H1 (cell line): ENCODE results near the gene CXCL1. TPM values are rescaled to one million over a fixed set of nuclear protein-coding genes. Genes with fewer than 3 reads are reported as not detected.

Experiments
- CTCF ChIA-PET: fragments of 300-600 bp; sonication (Branson Sonifier 250); formaldehyde crosslinking; loops from one replicate; lab custom pipeline; 2021; ENCODE audit not compliant: partially characterized antibody; lab: Charles Lee
- POLR2A ChIA-PET: fragments of 300-600 bp; sonication (Branson Sonifier 250); formaldehyde crosslinking; loops from one replicate; lab custom pipeline; 2021; ENCODE audit warnings: inconsistent platforms; ENCODE audit not compliant: partially characterized antibody; lab: Charles Lee
- DNase-seq, 2 experiments: peaks; one replicate each; pipeline versions ENCODE4 v3.0.0 to v3.0.0-alpha.2; 2010 to 2022; ENCODE audit warnings: low spot score in 2 of 2, low read depth in 1 of 2, mixed read lengths in 1 of 2
- FAIRE-seq: peaks from 2 replicates; lab custom pipeline; 2011; peaks lifted over from hg19 to GRCh38; lab: Jason Lieb, UNC
- H2AFZ ChIP-seq: 2 replicates; pipeline ENCODE4 v1.8.1; 2012; ENCODE audit warnings: low read length, inconsistent platforms
- H2AK5ac ChIP-seq: 2 replicates; pipeline ENCODE4 v1.6.1; 2013; ENCODE audit warnings: low read depth, low read length
- H2BK120ac ChIP-seq: replicated peaks from 2 replicates; pipeline ENCODE3; 2013; ENCODE audit warnings: low read depth, low read length, inconsistent platforms
- H2BK12ac ChIP-seq: 2 replicates; pipeline ENCODE4 v1.6.1; 2013; ENCODE audit warnings: low read depth, low read length
- H2BK15ac ChIP-seq: 2 replicates; pipeline ENCODE4 v1.6.1; 2013; ENCODE audit warnings: low read length
- H2BK20ac ChIP-seq: 2 replicates; pipeline ENCODE4 v1.6.1; 2013; ENCODE audit warnings: low read length
- H2BK5ac ChIP-seq: 2 replicates; pipeline ENCODE4 v1.6.1; 2013; ENCODE audit warnings: low read depth, low read length
- H3K14ac ChIP-seq: 2 replicates; pipeline ENCODE4 v1.6.1; 2013; ENCODE audit warnings: inconsistent platforms; ENCODE audit not compliant: insufficient read length
- H3K18ac ChIP-seq: 2 replicates; pipeline ENCODE4 v1.6.1; 2013; ENCODE audit warnings: low read length; ENCODE audit errors: extremely low read depth
- H3K23ac ChIP-seq: 2 replicates; pipeline ENCODE4 v1.6.1; 2013; ENCODE audit warnings: inconsistent platforms; ENCODE audit not compliant: insufficient read length
- H3K23me2 ChIP-seq: 2 replicates; pipeline ENCODE4 v1.6.1; 2013; ENCODE audit warnings: low read depth, low read length
- H3K27ac ChIP-seq: 2 replicates; pipeline ENCODE4 v1.6.1; 2011; ENCODE audit warnings: low read depth, low read length, inconsistent platforms
- H3K27me3 ChIP-seq, 4 experiments: replicated peaks in 1 of 4; 1 replicate in 1 of 4; 2 replicates in 3 of 4; pipeline versions ENCODE4 v1.6.1 to v1.8.1; 2011 to 2013; ENCODE audit warnings: low read length in 3 of 4, mild to moderate bottlenecking in 3 of 4, inconsistent platforms in 2 of 4, mixed read lengths in 2 of 4, moderate library complexity in 1 of 4; ENCODE audit not compliant: control insufficient read depth in 3 of 4, insufficient read depth in 3 of 4; ENCODE audit errors: extremely low read depth in 1 of 4
- H3K36me3 ChIP-seq, 4 experiments: 2 replicates each; pipeline versions ENCODE4 v1.6.1 to v1.8.1; 2011 to 2013; ENCODE audit warnings: mild to moderate bottlenecking in 4 of 4, low read length in 3 of 4, moderate library complexity in 2 of 4, control low read depth in 1 of 4, inconsistent platforms in 1 of 4; ENCODE audit not compliant: insufficient read depth in 4 of 4, control insufficient read depth in 2 of 4
- H3K4ac ChIP-seq: replicated peaks from 2 replicates; pipeline ENCODE3; 2013; ENCODE audit warnings: low read length, low read depth, mixed read lengths, inconsistent platforms; ENCODE audit not compliant: insufficient read length
- H3K4me1 ChIP-seq, 4 experiments: replicated peaks in 1 of 4; 1 replicate in 1 of 4; 2 replicates in 3 of 4; pipeline versions ENCODE4 v1.6.1 to v1.8.1; 2011 to 2013; ENCODE audit warnings: low read length in 3 of 4, inconsistent platforms in 2 of 4, mixed read lengths in 1 of 4; ENCODE audit not compliant: insufficient read depth in 4 of 4, control insufficient read depth in 3 of 4
- H3K4me2 ChIP-seq, 2 experiments: 2 replicates each; pipeline versions ENCODE4 v1.6.1 to v1.8.1; 2011 to 2013; ENCODE audit warnings: low read depth in 2 of 2, low read length in 2 of 2, control low read depth in 1 of 2, inconsistent platforms in 1 of 2, mild to moderate bottlenecking in 1 of 2; ENCODE audit not compliant: insufficient read depth in 1 of 2
- H3K4me3 ChIP-seq, 4 experiments: fragments of 200-600, 300-600 bp in 1 of 4; sonication (generic), shearing (Covaris generic), sonication (Bioruptor Twin) in 1 of 4; 2 replicates each; pipeline versions ENCODE4 v1.5.1 to v1.8.1; 2011 to 2016; ENCODE audit warnings: low read length in 4 of 4, low read depth in 3 of 4, control low read depth in 2 of 4, inconsistent platforms in 2 of 4, mild to moderate bottlenecking in 2 of 4, mixed read lengths in 1 of 4, moderate library complexity in 1 of 4; ENCODE audit not compliant: insufficient read depth in 2 of 4; ENCODE audit errors: extremely low read depth in 1 of 4
- H3K56ac ChIP-seq: replicated peaks from 2 replicates; pipeline ENCODE3; 2013; ENCODE audit warnings: low read depth, mild to moderate bottlenecking, mixed read lengths, low read length, inconsistent platforms; ENCODE audit not compliant: insufficient read length
- H3K79me1 ChIP-seq: 2 replicates; pipeline ENCODE4 v1.6.1; 2013; ENCODE audit warnings: low read depth, low read length, control low read depth
- H3K79me2 ChIP-seq, 2 experiments: 2 replicates each; pipeline versions ENCODE4 v1.6.1 to v1.8.1; 2012 to 2013; ENCODE audit warnings: low read length in 2 of 2, mild to moderate bottlenecking in 2 of 2, inconsistent platforms in 1 of 2; ENCODE audit not compliant: insufficient read depth in 2 of 2, control insufficient read depth in 1 of 2
- H3K9ac ChIP-seq, 4 experiments: replicated peaks in 1 of 4; 1 replicate in 1 of 4; 2 replicates in 3 of 4; pipeline versions ENCODE4 v1.6.1 to v1.8.1; 2011 to 2013; ENCODE audit warnings: low read depth in 3 of 4, low read length in 3 of 4, control low read depth in 2 of 4, mild to moderate bottlenecking in 2 of 4, moderate library complexity in 2 of 4, inconsistent platforms in 1 of 4; ENCODE audit errors: extremely low read depth in 1 of 4
- H3K9me3 ChIP-seq, 2 experiments: 2 replicates each; pipeline versions ENCODE4 v1.6.1 to v1.8.1; 2012 to 2013; ENCODE audit warnings: mild to moderate bottlenecking in 2 of 2, moderate library complexity in 2 of 2, control low read depth in 1 of 2, inconsistent platforms in 1 of 2, low read depth in 1 of 2, low read length in 1 of 2, mixed read lengths in 1 of 2; ENCODE audit not compliant: insufficient read depth in 2 of 2
- H4K20me1 ChIP-seq, 2 experiments: replicated peaks in 1 of 2; 2 replicates each; pipeline versions ENCODE3 to v1.8.1; 2011 to 2013; ENCODE audit warnings: inconsistent platforms in 2 of 2, low read length in 2 of 2, mild to moderate bottlenecking in 1 of 2; ENCODE audit not compliant: insufficient read depth in 2 of 2, control insufficient read depth in 1 of 2
- H4K5ac ChIP-seq: 2 replicates; pipeline ENCODE4 v1.6.1; 2013; ENCODE audit warnings: low read length, low read depth, mixed read lengths, inconsistent platforms; ENCODE audit not compliant: insufficient read length
- H4K8ac ChIP-seq: 2 replicates; pipeline ENCODE4 v1.8.0; 2013; ENCODE audit warnings: mild to moderate bottlenecking, moderate library complexity, low read length, inconsistent platforms; ENCODE audit not compliant: insufficient read depth; ENCODE audit errors: extremely low read depth
- H4K91ac ChIP-seq: replicated peaks from 2 replicates; pipeline ENCODE3; 2013; ENCODE audit warnings: low read length, mixed read lengths, inconsistent platforms; ENCODE audit not compliant: insufficient read length
- BRCA1 ChIP-seq: IDR thresholded peaks from 2 replicates; pipeline ENCODE4 v1.6.1; 2012; ENCODE audit warnings: low read depth, low read length, improper control_type of control experiment
- CBX5 ChIP-seq: fragments of 300-800, 300-1000 bp; sonication (generic); IDR thresholded peaks from 2 replicates; pipeline ENCODE4 v1.7.1; 2016; ENCODE audit warnings: antibody characterized with exemption, low read length, low read depth
- CBX8 ChIP-seq: fragments of 300-800, 300-1000 bp; sonication (generic); IDR thresholded peaks from 2 replicates; pipeline ENCODE4 v1.7.1; 2016; ENCODE audit warnings: low read depth, low read length, borderline replicate concordance
- EGR1 ChIP-seq: IDR thresholded peaks from 2 replicates; pipeline ENCODE4 v1.6.1; 2011; ENCODE audit warnings: low read depth, low read length, borderline replicate concordance
- FOSL1 ChIP-seq: IDR thresholded peaks from 2 replicates; pipeline ENCODE4 v1.6.1; 2011; ENCODE audit warnings: mild to moderate bottlenecking, low read depth, low read length, moderate library complexity; ENCODE audit not compliant: insufficient read depth
- HDAC6 ChIP-seq: IDR thresholded peaks from one replicate; pipeline ENCODE4 v1.7.1; 2012; ENCODE audit warnings: low read depth, mild to moderate bottlenecking, inconsistent platforms, low read length, moderate library complexity
- PHF8 ChIP-seq: fragments of 200-600 bp; sonication (generic); conservative IDR thresholded peaks from 2 replicates; pipeline ENCODE4 v1.7.1; 2012; ENCODE audit warnings: low read depth, mild to moderate bottlenecking, inconsistent platforms, low read length, moderate library complexity
- POLR2AphosphoS5 ChIP-seq: IDR thresholded peaks from 2 replicates; pipeline ENCODE4 v1.6.1; 2011; ENCODE audit warnings: low read depth, low read length
- POU5F1 ChIP-seq: IDR thresholded peaks from 2 replicates; pipeline ENCODE4 v1.6.1; 2011; ENCODE audit warnings: low read depth, mild to moderate bottlenecking, low read length, moderate library complexity
- SAP30 ChIP-seq: fragments of 300-600 bp; sonication (generic); IDR thresholded peaks from 2 replicates; pipeline ENCODE4 v1.7.1; 2012; ENCODE audit warnings: low read length, moderate library complexity, mild to moderate bottlenecking, inconsistent platforms; ENCODE audit not compliant: insufficient read depth, insufficient replicate concordance
- SIN3A ChIP-seq, 2 experiments: IDR thresholded peaks in 1 of 2; conservative IDR thresholded peaks in 1 of 2; 2 replicates each; pipeline ENCODE4 v1.6.1; 2011 to 2012; ENCODE audit warnings: low read length in 2 of 2, improper control_type of control experiment in 1 of 2, low read depth in 1 of 2, mild to moderate bottlenecking in 1 of 2
- SIX5 ChIP-seq: IDR thresholded peaks from 2 replicates; pipeline ENCODE4 v1.6.1; 2011; ENCODE audit warnings: mild to moderate bottlenecking, low read depth, low read length
- SP4 ChIP-seq: IDR thresholded peaks from 2 replicates; pipeline ENCODE4 v1.6.1; 2012; ENCODE audit warnings: low read length, inconsistent platforms
- SRF ChIP-seq: IDR thresholded peaks from 2 replicates; pipeline ENCODE4 v1.6.1; 2011; ENCODE audit warnings: mild to moderate bottlenecking, low read depth, low read length, moderate library complexity
- TAF1 ChIP-seq: IDR thresholded peaks from 2 replicates; pipeline ENCODE4 v1.6.1; 2011; ENCODE audit warnings: mild to moderate bottlenecking, low read depth, low read length
- TCF12 ChIP-seq: IDR thresholded peaks from 2 replicates; pipeline ENCODE4 v1.6.1; 2011; ENCODE audit warnings: low read depth, mild to moderate bottlenecking, low read length
- ZNF274 ChIP-seq: IDR thresholded peaks from 2 replicates; pipeline ENCODE4 v1.7.0; 2012; ENCODE audit warnings: low read length, borderline replicate concordance; ENCODE audit errors: extremely low read depth
- polyA plus RNA-seq, 7 experiments: library from polyadenylated mRNA; depleted of rRNA in 3 of 7; stranded (reverse) in 5 of 7; unstranded in 2 of 7; fragments of >200 nt in 5 of 7; fragments of 200-250 nt in 2 of 7; gene quantifications; 1 replicate in 5 of 7; 2 replicates in 1 of 7; 4 replicates in 1 of 7; pipeline versions ENCODE4 v1.2.1 to v1.2.3, GENCODE V29; 2011 to 2013; ENCODE audit warnings: missing spikeins in 2 of 7, mixed read lengths in 2 of 7
- total RNA-seq: library from RNA; stranded (reverse); fragmentation: NEBNext Ultra II Directional; extraction: Animal tissue kit (Norgen Biotek cat#: 25700); gene quantifications from 2 replicates; pipeline ENCODE4 v1.2.1, GENCODE V29; 2021

Gene CXCL1
- total and polyA plus RNA-seq, 2 of the 8 experiments (the other 6 are each of a cell fraction or from before 2014, with no cell fraction given), result 0.77 to 0.80 TPM

GRCh38 chr4:73823760-73824159, 45.4 kb upstream of the CXCL1 start:
- Histone ChIP-seq H3K4me1 (no peaks in the 10 kb centered on the region), H4K5ac (no peak overlapping the region), H3K27ac (no peak overlapping the region), H3K4me3 (no peak overlapping the region), H3K23me2 (no peaks in the 10 kb centered on the region), H3K14ac (no peak overlapping the region), H3K9ac (no peak overlapping the region), H2AFZ (no peak overlapping the region), H3K79me2 (no peaks in the 10 kb centered on the region), H4K20me1 (no peaks in the 10 kb centered on the region), H2BK15ac (no peak overlapping the region), H2BK120ac (no peak overlapping the region), H4K8ac (no peak overlapping the region), H2BK12ac (no peak overlapping the region), H3K18ac (no peak overlapping the region), H3K56ac (no peak overlapping the region), H4K91ac (no peak overlapping the region), H2BK5ac (no peak overlapping the region), H3K9me3 (0 out of 4 replicates have a peak, but pooled peaks cover 0 to 4% of the 10 kb centered on the region in 2 experiments), H3K4ac (no peak overlapping the region), H3K27me3 (no peaks in the 10 kb centered on the region), H3K4me2 (no peak overlapping the region), H3K36me3 (no peaks in the 10 kb centered on the region; a peak in 1 of 8 replicates), H3K23ac (no peak overlapping the region), H2AK5ac (no peak overlapping the region), H2BK20ac (no peak overlapping the region), H3K79me1 (no peaks in the 10 kb centered on the region)
- DNase-seq (no peak), FAIRE-seq (no peak)
- ChIA-PET CTCF (no interaction called here), POLR2A (no interaction called here)
- no peak for TF ChIP-seq FOSL1
- TF ChIP-seq SIN3A (conservative IDR thresholded peaks at IDR 0.05 in 1 of 2, IDR thresholded peaks at IDR 0.05 in 1 of 2; ENCODE audit: low read depth in 1 of 2, low read length in 2 of 2), result no peak
- no peak for TF ChIP-seq TAF1
- no peak for TF ChIP-seq BRCA1
- no peak for TF ChIP-seq PHF8
- no peak for TF ChIP-seq HDAC6
- TF ChIP-seq CBX8, result no peak
- TF ChIP-seq SAP30, result no peak
- TF ChIP-seq SIX5, result no peak
- TF ChIP-seq TCF12, result no peak
- TF ChIP-seq EGR1, result no peak
- TF ChIP-seq CBX5, result no peak
- no peak for TF ChIP-seq ZNF274
- TF ChIP-seq POLR2AphosphoS5, result no peak
- no peak for TF ChIP-seq SRF
- TF ChIP-seq SP4, result no peak
- no peak for TF ChIP-seq POU5F1
